Uterus (tissue), 2 donors: ENCODE measurements around the gene SBDS.
"Not testable (repeated sequence)": the region's sequence is repeated elsewhere in the genome, so short reads cannot be mapped to it uniquely, and the experiment has no call there.

ENCODE experiments used
- CTCF ChIP-seq, 4 experiments: fragments of 200-600 bp in 2 of 4; fragments of 450-650 bp in 2 of 4; sonication (generic) in 2 of 4; IDR thresholded peaks; one replicate each; pipeline ENCODE4 v1.5.1; 2016 to 2019; ENCODE audit warnings: antibody characterized with exemption in 4 of 4, mild to moderate bottlenecking in 2 of 4, moderate library complexity in 1 of 4
- POLR2A ChIP-seq, 2 donors: fragments of 450-650 bp; IDR thresholded peaks; one replicate each; pipeline ENCODE4 v1.6.1; 2016; ENCODE audit warnings: antibody characterized with exemption in 2 of 2, mild to moderate bottlenecking in 1 of 2, moderate library complexity in 1 of 2

- TF ChIP-seq CTCF, POLR2A (IDR thresholded peaks at IDR 0.05): not testable (repeated sequence)
These were observed 30.1 kb upstream of the SBDS start for GRCh38 chr7:67025459-67025858.
